Esophagus (tissue), 2 donors: ENCODE measurements around the gene HDAC9. TPM values are rescaled to one million over a fixed set of nuclear protein-coding genes. Genes with fewer than 3 reads are reported as not detected.

Experiments used
- H3K27ac ChIP-seq, 2 donors: one replicate each; pipeline ENCODE4 v1.5.1; 2013; ENCODE audit warnings: low read depth in 2 of 2, mild to moderate bottlenecking in 2 of 2, inconsistent platforms in 1 of 2, low read length in 1 of 2, moderate library complexity in 1 of 2
- H3K27me3 ChIP-seq, 2 donors: one replicate each; pipeline ENCODE4 v1.6.1; 2013; ENCODE audit warnings: low read length in 2 of 2, control low read depth in 1 of 2, mild to moderate bottlenecking in 1 of 2; ENCODE audit not compliant: insufficient read depth in 2 of 2, control insufficient read depth in 1 of 2
- H3K36me3 ChIP-seq, 2 donors: one replicate each; pipeline ENCODE4 v1.6.1; 2013; ENCODE audit warnings: low read length in 1 of 2; ENCODE audit not compliant: control insufficient read depth in 2 of 2, insufficient read depth in 2 of 2
- H3K4me1 ChIP-seq, 2 donors: one replicate each; pipeline ENCODE4 v1.6.1; 2013; ENCODE audit warnings: low read length in 1 of 2; ENCODE audit not compliant: control insufficient read depth in 2 of 2, insufficient read depth in 2 of 2
- H3K4me3 ChIP-seq, 2 donors: one replicate each; pipeline ENCODE4 v1.5.1; 2013; ENCODE audit warnings: low read length in 2 of 2, mild to moderate bottlenecking in 2 of 2, low read depth in 1 of 2, moderate library complexity in 1 of 2
- H3K9me3 ChIP-seq, 2 donors: one replicate each; pipeline ENCODE4 v1.6.1; 2013; ENCODE audit warnings: mild to moderate bottlenecking in 2 of 2, low read depth in 1 of 2, low read length in 1 of 2, moderate library complexity in 1 of 2; ENCODE audit not compliant: control insufficient read depth in 2 of 2, insufficient read depth in 1 of 2
- WGBS, 2 donors: extraction: QIAGEN DNeasy Blood & Tissue Kit; methylation state at CpG; one replicate each; pipeline ENCODE4 v1.1.7; 2013; 5-methylcytosine and 5-hydroxymethylcytosine counted together
- polyA plus RNA-seq, 2 donors: library from polyadenylated mRNA; stranded (reverse); fragments of 200-250 nt; gene quantifications; one replicate each; pipeline ENCODE4 v1.2.3, GENCODE V29; 2013
- donor health status: healthy with polysubstance abuse.
- donor health status: Bipolar disorder and iron deficiency.

The HDAC9 gene
- polyA plus RNA-seq, 2 donors, result 0.69 to 1.1 TPM

DNA sequence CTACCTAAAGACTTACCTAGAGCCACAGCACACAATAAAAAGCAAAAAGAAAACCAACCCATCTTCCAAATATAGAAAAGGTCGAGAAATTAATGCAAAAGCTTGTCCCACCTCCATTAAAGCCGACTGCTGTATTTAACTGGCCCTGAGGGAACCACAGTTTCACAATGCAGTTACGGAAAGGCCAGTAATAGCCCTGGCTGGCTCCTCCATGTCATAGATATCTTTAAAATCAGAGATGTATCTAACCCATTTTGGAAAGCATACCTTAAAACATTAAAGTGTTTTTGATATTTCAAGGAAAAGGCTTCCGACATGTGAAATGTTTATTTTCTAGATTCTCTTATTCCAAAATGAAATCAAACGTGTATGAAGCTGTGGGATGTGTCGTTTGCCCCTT is 23.0 kb downstream of the HDAC9 start:
- H3K36me3 ChIP-seq, result no peaks in the 10 kb centered on the region
- no peaks in the 10 kb centered on the region for H3K27me3 ChIP-seq
- no peak overlapping the region for H3K27ac ChIP-seq
- no peaks in the 10 kb centered on the region for H3K4me1 ChIP-seq
- no peaks in the 10 kb centered on the region for H3K9me3 ChIP-seq
- H3K4me3 ChIP-seq, result no peak overlapping the region
- 87 to 89% methylated on average over 6 of the region's 6 CpGs for WGBS, 2 donors

DNA sequence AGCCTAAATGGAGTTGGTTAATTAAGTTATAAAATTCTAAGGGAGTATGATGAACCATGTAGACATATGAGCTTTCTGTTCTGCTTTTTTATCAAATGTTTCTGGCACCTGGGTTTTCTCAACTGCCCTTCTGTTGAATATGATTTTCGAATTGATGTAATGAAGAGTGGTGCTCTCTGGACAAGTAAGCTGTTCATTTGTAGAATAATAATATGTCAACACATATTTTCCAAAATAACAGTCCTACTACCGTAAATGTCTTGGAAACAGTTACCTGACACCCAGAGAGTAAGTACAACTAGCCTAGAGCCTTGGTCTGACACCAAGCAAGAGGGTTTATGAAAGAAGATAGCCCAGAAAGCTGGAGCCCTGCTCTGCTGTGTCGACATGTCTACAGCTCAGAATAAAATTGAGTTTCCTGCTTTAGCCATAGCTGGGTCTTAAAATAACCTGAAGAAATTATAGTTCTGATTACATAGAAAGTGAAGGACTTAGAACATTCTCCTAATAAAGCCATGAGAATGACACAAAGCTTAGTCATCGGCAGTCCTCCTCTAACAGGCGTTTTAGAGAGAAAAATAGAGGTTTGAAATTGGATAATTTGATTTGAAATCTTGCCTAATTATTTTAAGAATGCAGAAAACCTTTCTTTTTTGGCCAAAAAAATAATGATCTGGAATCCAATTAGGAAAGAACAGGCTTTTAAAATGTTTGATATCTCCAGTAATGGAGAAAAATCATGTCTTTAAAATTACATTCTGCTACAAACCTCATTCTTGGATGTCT is 25.1 kb downstream of the HDAC9 start:
- whole genome bisulfite sequencing, 2 donors, result 59 to 65% methylated on average over 5 of the region's 5 CpGs
- Histone ChIP-seq H3K27me3 (no peaks in the 10 kb centered on the region), H3K4me1 (no peaks in the 10 kb centered on the region), H3K9me3 (no peaks in the 10 kb centered on the region), H3K4me3 (no peak overlapping the region), H3K36me3 (no peaks in the 10 kb centered on the region), H3K27ac (no peak overlapping the region)

DNA sequence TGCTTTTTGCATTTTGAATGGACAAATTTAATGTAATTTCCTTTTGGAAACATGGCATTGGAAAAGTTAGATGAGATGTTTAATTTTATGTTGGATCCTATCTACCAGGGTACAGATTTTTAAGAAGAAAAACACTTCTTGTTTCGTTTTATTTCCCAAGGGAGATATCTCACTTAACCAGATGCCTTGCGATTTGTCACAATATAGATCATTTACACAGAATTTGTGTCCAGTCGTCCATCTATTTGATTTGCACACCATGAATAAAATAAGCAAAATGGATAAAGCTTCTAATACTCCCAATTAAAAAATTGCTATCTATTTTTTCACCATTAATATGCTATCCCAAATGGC is 25.7 kb downstream of the HDAC9 start:
- Histone ChIP-seq H3K27ac (no peak overlapping the region), H3K9me3 (no peaks in the 10 kb centered on the region), H3K4me1 (no peaks in the 10 kb centered on the region), H3K4me3 (no peak overlapping the region), H3K27me3 (no peaks in the 10 kb centered on the region), H3K36me3 (no peaks in the 10 kb centered on the region)
- 80 to 84% methylated on average over 3 of the region's 3 CpGs for WGBS, 2 donors

- Histone ChIP-seq H3K36me3 (no peaks in the 10 kb centered on the region), H3K27me3 (no peaks in the 10 kb centered on the region), H3K4me3 (no peak overlapping the region), H3K4me1 (no peaks in the 10 kb centered on the region), H3K9me3 (no peaks in the 10 kb centered on the region), H3K27ac (no peak overlapping the region)
- 70 to 76% methylated on average over 5 of the region's 5 CpGs for WGBS, 2 donors
These were observed 26.5 kb downstream of the HDAC9 start for GRCh38 chr7:18521945-18522566.

DNA sequence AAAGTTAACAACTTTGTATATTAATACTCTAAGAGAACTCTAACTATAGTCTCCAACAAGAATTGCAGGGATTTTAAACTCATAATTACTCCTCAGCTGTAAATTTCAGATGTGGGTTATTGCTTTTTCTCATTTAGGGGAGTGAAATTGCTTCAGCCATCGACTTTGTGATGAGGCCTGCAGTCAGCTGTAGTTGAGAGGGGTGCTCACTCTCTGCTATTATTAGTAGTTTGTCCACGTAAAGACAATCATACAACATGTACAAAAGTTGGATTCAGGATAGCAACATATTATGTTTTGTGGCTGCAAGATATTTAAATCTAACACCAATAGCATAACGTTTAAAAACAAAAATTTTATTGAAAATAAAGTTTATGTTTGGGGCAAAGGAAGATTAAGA is 28.7 kb downstream of the HDAC9 start:
- H3K4me1 ChIP-seq, result no peaks in the 10 kb centered on the region

GRCh38 chr7:18526368-18526878 is 30.9 kb downstream of the HDAC9 start:
- Histone ChIP-seq H3K9me3 (no peaks in the 10 kb centered on the region), H3K4me1 (no peaks in the 10 kb centered on the region), H3K36me3 (no peaks in the 10 kb centered on the region), H3K27me3 (no peaks in the 10 kb centered on the region), H3K27ac (no peak overlapping the region), H3K4me3 (no peak overlapping the region)

More for the DNA sequence above, 28.7 kb downstream of the HDAC9 start:
- H3K4me3 ChIP-seq, result no peak overlapping the region
- H3K27me3 ChIP-seq, result no peaks in the 10 kb centered on the region
- WGBS, 2 donors, result 78 to 82% methylated on average over 3 of the region's 3 CpGs
- no peaks in the 10 kb centered on the region for H3K9me3 ChIP-seq
- H3K27ac ChIP-seq, result no peak overlapping the region
- no peaks in the 10 kb centered on the region for H3K36me3 ChIP-seq

- no peaks in the 10 kb centered on the region for H3K9me3 ChIP-seq
- no peaks in the 10 kb centered on the region for H3K4me1 ChIP-seq
- no peaks in the 10 kb centered on the region for H3K36me3 ChIP-seq
- no peak overlapping the region for H3K27ac ChIP-seq
- no peak overlapping the region for H3K4me3 ChIP-seq
- no peaks in the 10 kb centered on the region for H3K27me3 ChIP-seq
- WGBS, 2 donors, result 63 to 69% methylated on average over 1 of the region's 1 CpG
These were observed 33.7 kb downstream of the HDAC9 start for GRCh38 chr7:18529239-18529638.

- H3K27ac ChIP-seq, result no peak overlapping the region
- no peak overlapping the region for H3K4me3 ChIP-seq
- no peaks in the 10 kb centered on the region for H3K36me3 ChIP-seq
- 74 to 85% methylated on average over 5 of the region's 5 CpGs for WGBS, 2 donors
- no peaks in the 10 kb centered on the region for H3K9me3 ChIP-seq
- no peaks in the 10 kb centered on the region for H3K4me1 ChIP-seq
- H3K27me3 ChIP-seq, result no peaks in the 10 kb centered on the region
These were observed 35.0 kb downstream of the HDAC9 start for GRCh38 chr7:18530224-18531179.

- Histone ChIP-seq H3K4me3 (no peak overlapping the region), H3K36me3 (no peaks in the 10 kb centered on the region), H3K4me1 (no peaks in the 10 kb centered on the region), H3K27ac (no peak overlapping the region), H3K27me3 (no peaks in the 10 kb centered on the region), H3K9me3 (no peaks in the 10 kb centered on the region)
- WGBS, 2 donors, result 75 to 87% methylated on average over 3 of the region's 3 CpGs
These were observed 36.0 kb downstream of the HDAC9 start for GRCh38 chr7:18531539-18531938.
